ENCODE data around the gene MARK3. TPM values are rescaled to one million over a fixed set of nuclear protein-coding genes. Genes with fewer than 3 reads are reported as not detected.

MARK3 gene
- total RNA-seq, 1 experiment from 2014 or later: 81.9 TPM

GRCh38 chr14:103402695-103403094 lies 17.5 kb downstream of the MARK3 start:
- no peak overlapping the region for H3K9ac ChIP-seq (ENCODE audit: extremely low read depth, insufficient read length, low read length)
- no peak for DNase-seq
- peaks cover 4% of the 10 kb centered on the region; the same call in 1 of the 2 replicates for H3K4me1 ChIP-seq (ENCODE audit: insufficient read depth, low read length)
- H3K9me3 ChIP-seq (ENCODE audit: control insufficient read depth, low read depth, low read length): no peaks in the 10 kb centered on the region
- no peak overlapping the region for H3T11ph ChIP-seq (ENCODE audit: low read length)
- H2BK15ac ChIP-seq (ENCODE audit: low read depth, low read length): no peak overlapping the region
- H3K79me2 ChIP-seq (ENCODE audit: insufficient read depth, low read length): peaks cover 41% of the 10 kb centered on the region; the same call in 1 of the 2 replicates
- H2BK20ac ChIP-seq (ENCODE audit: low read depth, low read length, poor library complexity, severe bottlenecking): no peak overlapping the region
- H3K23me2 ChIP-seq (ENCODE audit: insufficient read length, low read depth, low read length, poor library complexity, severe bottlenecking): no peaks in the 10 kb centered on the region
- no peaks in the 10 kb centered on the region for H3K79me1 ChIP-seq (ENCODE audit: insufficient read depth, low read depth, low read length, poor library complexity, severe bottlenecking)
- no peak overlapping the region for H3K14ac ChIP-seq (ENCODE audit: insufficient read depth, low read length)
- H3K27me3 Mint-ChIP-seq (ENCODE audit: low read depth): no peaks in the 10 kb centered on the region
- no peak overlapping the region for H2AFZ ChIP-seq (ENCODE audit: low read length)
- H4K91ac ChIP-seq (ENCODE audit: insufficient read length, low read depth, low read length): no peak overlapping the region
- no peak overlapping the region for H2BK120ac ChIP-seq (ENCODE audit: low read depth, low read length, poor library complexity, severe bottlenecking)
- no peak overlapping the region for H3K27ac ChIP-seq (ENCODE audit: insufficient read length, low read depth, low read length)
- no CpG with 5 or more reads among the region's 2 CpGs for WGBS (ENCODE audit: extremely low coverage, insufficient read length, low lambda C conversion rate)
- H3K4ac ChIP-seq (ENCODE audit: low read depth, low read length): no peak overlapping the region
- no peak overlapping the region for H2BK12ac ChIP-seq (ENCODE audit: insufficient read length, low read depth, low read length)
- no peaks in the 10 kb centered on the region for H3K27me3 ChIP-seq (ENCODE audit: insufficient read depth, low read length)
- H4K20me1 ChIP-seq (ENCODE audit: control insufficient read depth, insufficient read depth, insufficient read length): no peaks in the 10 kb centered on the region
- H3K9me3 Mint-ChIP-seq: no peaks in the 10 kb centered on the region
- H3K36me3 Mint-ChIP-seq (ENCODE audit: insufficient read depth in 1 of 3, low read depth in 3 of 3): peaks cover 4 to 19% (median 10%) of the 10 kb centered on the region in 3 experiments; a peak in 6 of 7 replicates
- no peak overlapping the region for H3K4me2 ChIP-seq (ENCODE audit: insufficient read depth, insufficient read length, low read length)
- no peak overlapping the region for H2BK5ac ChIP-seq (ENCODE audit: insufficient read length, low read length)
- no peak overlapping the region for H3K4me3 Mint-ChIP-seq
- no peak overlapping the region for H3K18ac ChIP-seq (ENCODE audit: insufficient read length, low read depth, low read length)
- H3K23ac ChIP-seq (ENCODE audit: insufficient read length, low read depth, low read length): no peak overlapping the region
- H2AK5ac ChIP-seq (ENCODE audit: insufficient read length, low read length): no peak overlapping the region
- H3K27ac Mint-ChIP-seq: peak overlapping the region in 1 of 3 experiments; percentile 71; a peak in 1 of 7 replicates
- peaks cover 45 to 47% of the 10 kb centered on the region in 2 experiments for H3K4me1 Mint-ChIP-seq
- no peak overlapping the region for H4K8ac ChIP-seq (replicated peaks; ENCODE audit: insufficient read length, low read depth, low read length)
- H4K5ac ChIP-seq (ENCODE audit: insufficient read length, low read depth, low read length): no peak overlapping the region
- no peak overlapping the region for H3K56ac ChIP-seq (ENCODE audit: insufficient read length, low read depth, low read length)
- no peak for TF ChIP-seq CTCF (conservative IDR thresholded peaks at IDR 0.05)

All from H9 (cell line).